RPMI8226 (cell line): ENCODE data around the gene TEKTIP1.
"Not testable (repeated sequence)": the region's sequence is repeated elsewhere in the genome, so short reads cannot be mapped to it uniquely, and the experiment has no call there.

ENCODE experiments used
- DNase-seq: peaks from one replicate; pipeline ENCODE4 v3.0.0-alpha.2; 2015

Gene TEKTIP1

GRCh38 chr19:3563709-3564524 is 24.9 kb downstream of the TEKTIP1 start:
- DNase-seq, result no peak

DNA sequence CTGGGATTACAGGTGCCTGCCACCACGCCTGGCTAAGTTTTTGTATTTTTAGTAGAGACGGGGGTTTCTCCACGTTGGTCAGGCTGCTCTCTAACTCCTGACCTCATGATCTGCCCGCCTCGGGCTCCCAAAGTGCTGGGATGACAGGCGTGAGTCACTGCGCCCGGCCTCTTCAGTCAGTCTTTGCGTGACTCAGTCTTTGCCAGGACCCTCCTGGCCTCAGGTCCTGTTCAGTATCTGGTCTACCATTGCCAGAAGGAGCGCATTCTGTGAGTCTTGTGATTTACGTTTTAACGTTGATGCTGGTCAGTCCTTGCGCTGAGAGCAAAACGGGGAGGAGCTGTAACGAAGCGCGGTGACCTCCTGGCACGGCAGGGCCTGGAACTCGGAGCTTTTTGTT is 26.2 kb downstream of the TEKTIP1 start:
- no peak for DNase-seq

DNA sequence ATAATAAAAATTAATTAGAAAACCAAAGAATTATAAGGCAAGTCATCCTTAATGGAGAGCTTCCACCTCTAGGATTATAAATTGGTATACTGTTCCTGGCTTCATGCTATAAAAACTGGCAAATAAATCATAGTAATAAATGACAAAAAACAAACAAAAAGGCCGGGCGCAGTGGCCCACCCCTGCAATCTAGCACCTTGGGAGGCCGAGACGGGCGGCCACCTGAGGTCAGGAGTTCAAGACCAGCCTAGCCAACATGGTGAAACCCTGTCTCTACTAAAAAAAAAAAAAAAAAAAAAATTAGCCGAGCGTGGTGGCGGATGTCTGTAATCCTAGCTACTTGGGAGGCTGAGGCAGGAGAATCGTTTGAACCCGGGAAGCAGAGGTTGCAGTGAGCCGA is 31.1 kb downstream of the TEKTIP1 start:
- not testable (repeated sequence) for DNase-seq

DNA sequence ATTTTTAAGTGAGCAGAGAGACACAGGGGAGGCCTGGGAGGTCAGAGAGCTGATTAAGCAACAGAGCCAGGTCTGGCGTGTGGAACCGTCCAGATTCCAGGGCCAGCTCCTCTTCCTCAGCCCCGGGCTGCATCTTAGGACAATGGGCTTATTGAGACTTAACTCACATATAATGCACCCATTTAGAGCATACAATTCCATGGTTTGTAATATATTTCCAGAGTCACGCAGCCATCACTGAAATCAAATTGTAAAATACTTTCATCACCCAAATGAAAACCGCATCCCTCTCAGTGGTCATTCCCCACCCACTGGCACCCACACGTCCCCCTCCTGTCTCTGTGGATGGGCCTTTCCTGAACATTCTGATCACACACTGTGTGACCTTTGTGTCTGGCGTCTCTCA is 31.6 kb downstream of the TEKTIP1 start:
- DNase-seq, result no peak

- DNase-seq, result peak; percentile 99
Measured at GRCh38 chr19:3572132-3572854, 33.3 kb downstream of the TEKTIP1 start.

- DNase-seq, result no peak
Measured at GRCh38 chr19:3572855-3573161, 33.8 kb downstream of the TEKTIP1 start, which contains the start of gene HMG20B. HMG20B (plus strand) TSS chr19:3572944; CDS start chr19:3573310, 366 bp downstream.

DNA sequence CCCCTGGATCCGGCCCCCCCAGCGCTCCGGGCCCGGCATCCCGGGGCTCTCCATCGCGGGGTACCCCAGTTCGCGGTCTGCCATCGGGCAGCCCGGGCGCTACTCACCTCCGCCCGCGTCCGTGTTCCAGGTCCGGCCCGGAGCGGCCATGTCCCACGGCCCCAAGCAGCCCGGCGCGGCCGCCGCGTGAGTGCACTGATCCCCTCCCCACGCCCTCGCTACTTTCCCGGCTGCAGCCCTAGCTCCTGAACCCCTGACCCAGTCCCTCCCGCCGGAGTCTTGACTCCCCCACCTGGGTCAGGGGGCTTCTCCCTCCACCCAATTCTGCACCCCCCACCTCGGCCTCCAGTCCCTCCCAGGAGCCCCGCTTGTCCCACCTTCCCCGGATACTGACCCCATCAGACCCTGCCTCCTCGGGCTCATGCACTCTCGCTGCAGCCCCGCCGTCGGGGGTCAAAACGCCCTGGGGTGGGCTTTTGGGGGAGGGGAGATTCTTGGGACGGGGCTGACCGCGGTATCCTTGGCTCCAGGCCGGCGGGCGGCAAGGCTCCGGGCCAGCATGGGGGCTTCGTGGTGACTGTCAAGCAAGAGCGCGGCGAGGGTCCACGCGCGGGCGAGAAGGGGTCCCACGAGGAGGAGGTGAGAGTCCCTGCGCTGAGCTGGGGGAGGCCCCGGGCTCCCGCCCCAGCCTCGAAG is 34.3 kb downstream of the TEKTIP1 start:
- DNase-seq, result peak; percentile 50

- peak; percentile 95 for DNase-seq
Measured at GRCh38 chr19:3573858-3574637, 35.1 kb downstream of the TEKTIP1 start.

DNA sequence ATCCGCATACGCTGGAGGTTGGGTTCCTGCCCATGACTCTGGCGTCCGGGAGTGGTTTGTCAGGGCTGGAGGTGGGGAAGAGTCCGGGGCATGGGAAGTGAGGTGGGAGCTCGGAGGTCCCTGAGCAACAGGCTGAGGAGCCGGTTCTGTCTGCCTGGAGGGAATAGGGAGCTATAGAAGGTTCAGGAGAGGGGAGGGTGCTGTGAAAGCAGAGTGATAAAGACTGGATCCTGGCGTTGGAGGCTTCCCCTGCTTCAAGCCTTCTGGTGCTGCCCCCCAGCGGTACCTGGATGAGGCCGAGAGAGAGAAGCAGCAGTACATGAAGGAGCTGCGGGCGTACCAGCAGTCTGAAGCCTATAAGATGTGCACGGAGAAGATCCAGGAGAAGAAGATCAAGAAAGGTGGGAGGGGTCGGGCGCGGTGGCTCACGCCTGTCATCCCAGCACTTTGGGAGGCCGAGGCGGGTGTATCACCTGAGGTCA is 36.3 kb downstream of the TEKTIP1 start:
- peak; percentile 31 for DNase-seq

- no peak for DNase-seq
Measured at GRCh38 chr19:3575949-3576673, 37.1 kb downstream of the TEKTIP1 start.

- no peak for DNase-seq
Measured at GRCh38 chr19:3576696-3577443, 37.9 kb downstream of the TEKTIP1 start.

DNA sequence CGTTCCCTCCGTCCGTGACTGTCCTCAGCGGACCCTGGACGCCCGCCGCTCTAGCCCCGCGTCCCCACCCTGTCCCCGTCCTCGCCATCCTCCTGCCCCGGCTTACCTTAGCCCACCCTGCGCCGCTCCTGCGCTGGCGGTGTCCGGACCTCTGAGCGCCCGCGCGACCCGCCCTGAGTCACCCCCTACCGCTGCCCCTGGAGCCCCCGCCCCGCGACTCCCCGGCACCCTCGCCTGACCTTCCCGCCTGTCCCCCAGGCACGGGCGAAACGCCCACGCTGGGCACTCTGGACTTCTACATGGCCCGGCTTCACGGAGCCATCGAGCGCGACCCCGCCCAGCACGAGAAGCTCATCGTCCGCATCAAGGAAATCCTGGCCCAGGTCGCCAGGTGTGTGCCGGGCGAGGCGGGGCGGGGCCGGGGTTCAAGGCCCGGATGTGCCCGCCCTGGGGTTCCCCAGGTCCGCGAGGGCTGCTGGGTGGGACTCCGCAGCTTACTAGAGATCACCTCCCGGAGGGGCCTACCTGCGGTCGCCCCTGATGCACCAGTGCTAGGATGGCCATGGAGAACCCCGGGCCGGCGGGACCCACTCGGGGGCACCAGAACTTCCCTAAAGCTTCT is 38.9 kb downstream of the TEKTIP1 start:
- no peak for DNase-seq

- DNase-seq, result no peak
Measured at GRCh38 chr19:3578390-3578789, 39.4 kb downstream of the TEKTIP1 start.

DNA sequence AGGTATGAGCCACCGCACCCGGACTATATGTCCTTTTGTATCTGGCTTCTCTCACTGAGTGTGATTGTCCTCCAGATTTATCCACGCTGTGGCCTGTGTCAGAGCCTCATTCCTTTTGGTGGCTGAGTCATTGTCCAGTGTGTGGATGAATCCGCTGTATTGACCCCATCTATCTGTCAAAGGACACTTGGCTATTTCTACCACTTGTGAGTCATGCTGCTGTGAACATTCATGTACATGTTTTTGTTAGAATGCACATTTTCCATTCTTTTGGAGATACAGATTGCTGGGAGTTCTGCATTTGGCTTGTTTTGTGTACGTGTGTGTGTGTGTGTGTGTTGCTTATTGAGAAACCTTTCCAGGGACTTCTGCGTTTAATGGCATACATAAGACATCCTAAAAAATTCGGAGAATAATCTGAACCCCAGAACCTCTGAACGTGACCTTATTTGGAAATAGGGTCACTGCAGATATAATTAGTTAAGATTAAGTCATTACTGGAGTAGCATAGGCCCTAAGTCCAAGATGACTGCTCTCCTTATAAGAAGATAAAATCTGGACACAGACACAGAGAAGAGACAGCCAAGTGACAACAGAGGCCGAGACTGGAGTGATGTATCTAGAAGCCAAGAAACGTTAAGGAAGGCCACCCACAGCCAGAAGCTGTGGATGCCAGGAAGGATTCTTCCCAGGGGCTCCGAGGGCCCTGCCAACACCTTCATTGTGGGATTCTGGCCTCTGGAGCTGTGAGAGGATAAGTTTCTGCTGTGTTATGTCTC is 41.4 kb downstream of the TEKTIP1 start:
- DNase-seq, result no peak

GRCh38 chr19:3581792-3582191 is 42.8 kb downstream of the TEKTIP1 start:
- DNase-seq, result not testable (repeated sequence)

- not testable (repeated sequence) for DNase-seq
Measured at GRCh38 chr19:3584036-3584802, 45.2 kb downstream of the TEKTIP1 start.

- no peak for DNase-seq
Measured at GRCh38 chr19:3585301-3586126, 46.5 kb downstream of the TEKTIP1 start, which contains the start of gene GIPC3. GIPC3 (plus strand) TSS chr19:3585478; CDS start chr19:3585598, 120 bp downstream.

DNA sequence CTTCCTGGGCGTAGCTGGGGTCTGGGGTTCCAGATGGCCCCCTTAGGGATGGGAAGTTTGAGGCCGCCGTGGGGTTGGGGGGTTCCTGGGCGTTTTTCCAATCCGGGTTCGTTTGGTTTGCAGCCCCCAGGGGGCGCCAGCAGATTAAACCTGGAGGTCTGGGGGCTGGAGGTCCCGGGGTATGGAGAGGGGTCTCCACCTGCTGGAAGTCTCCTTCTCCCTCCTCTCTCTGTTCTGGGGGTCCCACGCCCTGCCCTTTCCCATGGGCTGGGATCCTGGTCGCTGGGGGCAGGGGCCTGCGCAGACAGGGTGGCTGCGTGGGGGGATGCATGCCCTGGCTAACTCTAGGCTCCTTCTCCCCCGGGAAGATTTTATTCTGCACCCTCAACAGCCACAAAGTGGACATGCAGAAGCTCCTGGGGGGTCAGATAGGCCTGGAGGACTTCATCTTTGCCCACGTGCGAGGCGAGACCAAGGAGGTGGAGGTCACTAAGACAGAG is 47.2 kb downstream of the TEKTIP1 start:
- DNase-seq, result peak; percentile 43
